Activated naive CD4-positive, alpha-beta T cell treated with anti-CD3 and anti-CD28 coated beads, Interleukin-2, amount 50 U/mL, for 24 hours (primary cell): ENCODE data around the gene IFNGR1.
"Not testable (repeated sequence)": the region's sequence is repeated elsewhere in the genome, so short reads cannot be mapped to it uniquely, and the experiment has no call there.

Source experiments
- H3K27ac Mint-ChIP-seq: one replicate; pipeline ENCODE4 v1.8.0; 2021; ENCODE audit warnings: mild to moderate bottlenecking, mixed read lengths
- H3K27me3 Mint-ChIP-seq: one replicate; pipeline ENCODE4 v1.8.0; 2021; ENCODE audit warnings: mixed read lengths
- H3K36me3 Mint-ChIP-seq: one replicate; pipeline ENCODE4 v1.8.0; 2021; ENCODE audit warnings: mixed read lengths
- H3K4me1 Mint-ChIP-seq: one replicate; pipeline ENCODE4 v1.8.0; 2021; ENCODE audit warnings: mixed read lengths
- H3K4me3 Mint-ChIP-seq: one replicate; pipeline ENCODE4 v1.8.0; 2021; ENCODE audit warnings: mild to moderate bottlenecking, mixed read lengths
- H3K9me3 Mint-ChIP-seq: one replicate; pipeline ENCODE4 v1.8.0; 2021; ENCODE audit warnings: mixed read lengths

The IFNGR1 gene

GRCh38 chr6:137218917-137219663 lies at the start of gene IFNGR1:
TSS of gene IFNGR1 (minus strand) at chr6:137219385. CDS start at chr6:137219327, 58 bp downstream.
- Mint-ChIP-seq H3K27me3 (no peaks in the 10 kb centered on the region), H3K27ac (peak within 1 kb of the TSS; percentile 100), H3K4me1 (peaks cover 53% of the 10 kb centered on the region), H3K36me3 (no peaks in the 10 kb centered on the region), H3K9me3 (no peaks in the 10 kb centered on the region), H3K4me3 (peak within 1 kb of the TSS; percentile 100)

DNA sequence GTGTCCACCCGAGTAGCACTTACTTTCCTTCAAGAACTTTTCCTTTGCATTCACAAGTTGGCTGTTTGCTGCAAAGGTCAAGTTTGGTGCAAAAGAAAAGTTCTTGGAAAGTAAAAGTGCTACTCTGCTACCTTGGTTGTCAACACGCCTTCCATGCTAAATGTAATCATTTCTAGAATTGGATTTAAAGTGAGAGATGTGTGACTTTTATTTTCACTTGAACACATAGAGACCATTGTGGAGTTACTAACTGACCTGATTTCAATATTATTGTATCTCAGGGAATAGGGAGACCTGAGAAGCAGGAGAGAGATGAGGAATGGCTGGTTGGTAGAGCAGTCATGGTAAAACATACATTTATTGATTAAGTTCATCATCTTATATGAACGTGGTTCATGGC lies 49.7 kb upstream of the IFNGR1 start:
- Mint-ChIP-seq H3K27ac (no peak overlapping the region), H3K36me3 (no peaks in the 10 kb centered on the region), H3K9me3 (no peaks in the 10 kb centered on the region), H3K4me1 (no peaks in the 10 kb centered on the region), H3K27me3 (peaks cover 8% of the 10 kb centered on the region), H3K4me3 (no peak overlapping the region)

DNA sequence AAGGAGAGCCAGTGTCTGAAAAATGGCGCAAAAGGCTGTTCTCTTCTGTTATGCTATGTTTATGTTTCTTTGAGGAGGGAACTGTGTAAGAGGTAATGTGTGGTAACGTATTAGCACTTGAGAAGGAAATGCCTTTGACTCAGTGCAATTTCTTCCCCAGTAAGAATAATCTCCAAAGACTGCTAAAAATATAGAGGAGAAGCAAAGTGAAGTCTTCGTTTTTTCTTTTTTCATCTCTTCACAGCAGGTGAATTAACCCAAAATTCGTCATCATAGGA lies 47.1 kb upstream of the IFNGR1 start:
- Mint-ChIP-seq H3K4me3 (no peak overlapping the region), H3K9me3 (no peaks in the 10 kb centered on the region), H3K4me1 (peaks cover 4% of the 10 kb centered on the region), H3K27me3 (peaks cover 7% of the 10 kb centered on the region), H3K36me3 (no peaks in the 10 kb centered on the region), H3K27ac (no peak overlapping the region)

GRCh38 chr6:137265561-137266308 lies 46.5 kb upstream of the IFNGR1 start:
- no peaks in the 10 kb centered on the region for H3K9me3 Mint-ChIP-seq
- no peak overlapping the region for H3K4me3 Mint-ChIP-seq
- no peak overlapping the region for H3K27ac Mint-ChIP-seq
- peaks cover 4% of the 10 kb centered on the region for H3K4me1 Mint-ChIP-seq
- no peaks in the 10 kb centered on the region for H3K36me3 Mint-ChIP-seq
- peaks cover 7% of the 10 kb centered on the region for H3K27me3 Mint-ChIP-seq

- H3K27me3 Mint-ChIP-seq: peaks cover 7% of the 10 kb centered on the region
- no peaks in the 10 kb centered on the region for H3K36me3 Mint-ChIP-seq
Observed at GRCh38 chr6:137264311-137265075, 45.3 kb upstream of the IFNGR1 start.

DNA sequence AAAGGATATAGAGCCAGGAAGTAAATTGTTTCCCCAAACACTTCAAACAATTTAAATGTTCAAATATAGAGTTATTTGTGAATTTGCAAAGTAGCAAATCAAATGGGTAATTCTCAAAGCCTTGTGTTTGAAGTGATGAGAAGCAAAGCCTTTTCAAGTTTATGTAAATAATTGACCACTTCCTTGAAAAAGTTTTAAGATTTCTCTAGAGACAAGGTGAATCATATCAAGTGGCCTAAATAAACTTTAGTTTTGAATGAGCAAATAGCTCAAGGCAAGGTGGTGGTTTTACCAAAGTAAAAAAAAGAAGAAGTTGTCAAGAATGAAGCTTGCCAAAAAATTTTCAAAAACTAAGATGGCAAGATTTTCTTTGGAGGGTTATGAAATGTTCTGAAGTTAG lies 42.6 kb upstream of the IFNGR1 start:
- Mint-ChIP-seq H3K27ac (no peak overlapping the region), H3K36me3 (no peaks in the 10 kb centered on the region), H3K4me3 (no peak overlapping the region), H3K4me1 (peaks cover 4% of the 10 kb centered on the region), H3K9me3 (no peaks in the 10 kb centered on the region), H3K27me3 (peaks cover 3% of the 10 kb centered on the region)

More at GRCh38 chr6:137264311-137265075, 45.3 kb upstream of the IFNGR1 start:
- Mint-ChIP-seq H3K9me3 (no peaks in the 10 kb centered on the region), H3K4me3 (no peak overlapping the region), H3K4me1 (peaks cover 4% of the 10 kb centered on the region), H3K27ac (no peak overlapping the region)

DNA sequence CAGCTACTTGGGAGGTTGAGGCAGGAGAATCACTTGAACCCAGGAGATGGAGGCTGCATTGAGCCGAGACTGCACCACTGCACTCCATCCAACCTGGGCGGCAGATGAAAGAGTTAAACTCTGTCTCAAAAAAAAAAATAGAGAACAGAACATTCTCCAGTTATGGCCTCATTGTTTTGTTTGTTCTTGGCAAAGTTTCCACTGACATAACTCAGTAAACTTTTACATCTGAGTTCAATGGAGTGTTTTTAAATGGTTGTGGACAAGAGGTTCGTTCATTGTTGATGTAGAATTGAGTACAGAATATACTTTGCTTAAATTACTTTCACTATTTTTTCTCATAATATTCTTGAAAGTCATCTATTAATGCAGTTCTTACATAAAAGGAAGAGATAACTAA lies 42.2 kb upstream of the IFNGR1 start:
- Mint-ChIP-seq H3K4me1 (peaks cover 4% of the 10 kb centered on the region), H3K36me3 (no peaks in the 10 kb centered on the region), H3K4me3 (no peak overlapping the region), H3K27me3 (peaks cover 3% of the 10 kb centered on the region), H3K9me3 (no peaks in the 10 kb centered on the region), H3K27ac (no peak overlapping the region)

GRCh38 chr6:137260217-137260616 lies 41.0 kb upstream of the IFNGR1 start:
- no peaks in the 10 kb centered on the region for H3K9me3 Mint-ChIP-seq
- no peak overlapping the region for H3K27ac Mint-ChIP-seq
- H3K4me1 Mint-ChIP-seq: peaks cover 4% of the 10 kb centered on the region
- H3K36me3 Mint-ChIP-seq: peaks cover 3% of the 10 kb centered on the region
- H3K4me3 Mint-ChIP-seq: no peak overlapping the region
- peaks cover 3% of the 10 kb centered on the region for H3K27me3 Mint-ChIP-seq

DNA sequence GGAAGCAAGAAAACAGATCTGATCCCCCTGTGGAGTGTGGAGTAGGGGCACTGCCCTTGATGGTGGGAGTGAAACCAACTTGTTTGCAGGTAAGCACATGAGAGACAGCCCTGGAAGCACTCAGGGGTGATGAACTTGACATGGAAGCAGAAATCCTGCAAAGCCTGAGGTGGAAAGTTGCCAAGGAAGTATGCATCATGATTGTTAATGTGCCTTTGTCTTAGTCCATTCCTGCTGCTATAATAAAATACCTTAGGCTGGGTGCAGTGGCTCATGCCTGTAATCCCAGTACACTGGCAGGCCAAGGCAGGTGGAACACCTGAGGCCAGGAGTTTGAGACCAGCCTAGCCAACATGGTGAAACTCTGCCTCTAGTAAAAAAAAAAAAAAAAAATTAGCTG lies 40.2 kb upstream of the IFNGR1 start:
- H3K36me3 Mint-ChIP-seq: peaks cover 7% of the 10 kb centered on the region
- no peak overlapping the region for H3K4me3 Mint-ChIP-seq
- peaks cover 4% of the 10 kb centered on the region for H3K4me1 Mint-ChIP-seq
- peaks cover 5% of the 10 kb centered on the region for H3K9me3 Mint-ChIP-seq
- H3K27me3 Mint-ChIP-seq: peaks cover 2% of the 10 kb centered on the region
- H3K27ac Mint-ChIP-seq: no peak overlapping the region

- Mint-ChIP-seq H3K9me3 (peaks cover 5% of the 10 kb centered on the region), H3K27ac (no peak overlapping the region), H3K36me3 (peaks cover 11% of the 10 kb centered on the region), H3K4me3 (no peak overlapping the region), H3K4me1 (peaks cover 4% of the 10 kb centered on the region), H3K27me3 (peaks cover 2% of the 10 kb centered on the region)
Observed at GRCh38 chr6:137258170-137258569, 39.0 kb upstream of the IFNGR1 start.

GRCh38 chr6:137256350-137257103 lies 37.3 kb upstream of the IFNGR1 start:
- Mint-ChIP-seq H3K36me3 (peaks cover 15% of the 10 kb centered on the region), H3K4me1 (peaks cover 2% of the 10 kb centered on the region), H3K27ac (no peak overlapping the region), H3K27me3 (peaks cover 5% of the 10 kb centered on the region), H3K4me3 (no peak overlapping the region), H3K9me3 (peaks cover 13% of the 10 kb centered on the region)

GRCh38 chr6:137254966-137255365 lies 35.8 kb upstream of the IFNGR1 start:
- H3K36me3 Mint-ChIP-seq: peaks cover 15% of the 10 kb centered on the region
- H3K27ac Mint-ChIP-seq: no peak overlapping the region
- H3K4me3 Mint-ChIP-seq: no peak overlapping the region
- no peaks in the 10 kb centered on the region for H3K4me1 Mint-ChIP-seq
- peaks cover 13% of the 10 kb centered on the region for H3K9me3 Mint-ChIP-seq
- H3K27me3 Mint-ChIP-seq: peaks cover 7% of the 10 kb centered on the region

GRCh38 chr6:137254430-137254829 lies 35.2 kb upstream of the IFNGR1 start:
- peaks cover 15% of the 10 kb centered on the region for H3K36me3 Mint-ChIP-seq
- H3K9me3 Mint-ChIP-seq: peaks cover 13% of the 10 kb centered on the region

DNA sequence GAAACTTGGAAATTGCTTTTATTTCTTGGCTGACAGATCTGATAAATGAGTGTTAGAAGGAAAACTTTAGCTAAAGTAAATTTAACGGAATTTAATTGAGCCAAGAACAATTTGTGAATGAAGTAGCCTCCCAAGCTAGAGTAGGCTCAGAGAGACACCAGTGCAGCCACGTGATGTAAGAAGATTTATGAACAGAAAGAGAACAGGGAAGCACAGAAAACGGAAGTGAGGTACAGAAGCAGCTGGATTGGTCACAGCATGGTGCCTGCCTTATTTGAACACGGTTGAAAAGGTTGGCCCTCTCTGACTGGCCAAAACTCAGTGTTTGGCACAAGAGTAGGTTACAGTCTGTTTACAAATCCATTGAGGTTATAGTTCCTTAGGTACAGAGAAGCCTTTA lies 29.5 kb upstream of the IFNGR1 start:
- no peak overlapping the region for H3K27ac Mint-ChIP-seq
- H3K27me3 Mint-ChIP-seq: peaks cover 5% of the 10 kb centered on the region
- no peak overlapping the region for H3K4me3 Mint-ChIP-seq
- peaks cover 8% of the 10 kb centered on the region for H3K9me3 Mint-ChIP-seq
- H3K4me1 Mint-ChIP-seq: no peaks in the 10 kb centered on the region
- H3K36me3 Mint-ChIP-seq: peaks cover 6% of the 10 kb centered on the region

More at GRCh38 chr6:137254430-137254829, 35.2 kb upstream of the IFNGR1 start:
- H3K4me1 Mint-ChIP-seq, H3K27ac Mint-ChIP-seq, H3K27me3 Mint-ChIP-seq, H3K4me3 Mint-ChIP-seq: not testable (repeated sequence)

DNA sequence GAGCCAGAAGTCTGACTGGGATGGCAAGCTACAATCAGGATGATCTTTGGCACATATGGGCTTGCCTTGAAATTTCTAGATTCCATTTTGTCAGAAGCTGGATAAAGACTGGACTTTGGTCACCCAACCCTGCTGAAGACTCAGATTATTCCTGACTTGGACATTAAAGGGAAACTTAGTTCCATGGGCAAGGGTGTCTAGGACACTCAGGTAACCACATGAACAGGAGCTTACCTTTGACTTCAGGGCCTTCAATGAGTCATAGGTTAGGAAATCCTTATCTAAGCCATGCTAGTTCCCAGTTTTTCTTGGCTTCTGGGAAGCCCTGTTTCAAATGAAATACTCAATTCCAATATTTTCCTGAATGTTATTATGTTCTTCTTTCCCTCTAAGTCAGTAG lies 28.5 kb upstream of the IFNGR1 start:
- Mint-ChIP-seq H3K27me3 (peaks cover 3% of the 10 kb centered on the region), H3K9me3 (peaks cover 8% of the 10 kb centered on the region), H3K4me1 (no peaks in the 10 kb centered on the region), H3K27ac (no peak overlapping the region), H3K36me3 (peaks cover 2% of the 10 kb centered on the region), H3K4me3 (no peak overlapping the region)
